Right atrium auricular region (tissue), 2 donors: ENCODE results near the gene XKR3. TPM values are rescaled to one million over a fixed set of nuclear protein-coding genes. Genes with fewer than 3 reads are reported as not detected.
"Not testable (repeated sequence)": the region's sequence is repeated elsewhere in the genome, so short reads cannot be mapped to it uniquely, and the experiment has no call there.

Experiments used
- DNase-seq: peaks from one replicate; pipeline ENCODE4 v3.0.0-alpha.2; 2019; ENCODE audit warnings: low spot score
- H3K27ac ChIP-seq, 2 donors: fragments of 200-600 bp; sonication (generic); 1 replicate in 1 of 2; 2 replicates in 1 of 2; pipeline ENCODE4 v1.5.1; 2016 to 2019
- H3K27me3 ChIP-seq, 2 donors: fragments of 200-600 bp; sonication (generic); one replicate each; pipeline versions ENCODE4 v1.5.1 to v1.6.0; 2017 to 2019
- H3K36me3 ChIP-seq: fragments of 200-600 bp; sonication (generic); one replicate; pipeline ENCODE4 v1.5.1; 2016
- H3K4me1 ChIP-seq, 2 donors: fragments of 200-600 bp; sonication (generic); one replicate each; pipeline versions ENCODE4 v1.5.1 to v1.6.0; 2017 to 2019
- H3K4me3 ChIP-seq, 2 donors: fragments of 200-600 bp; sonication (generic); 1 replicate in 1 of 2; 2 replicates in 1 of 2; pipeline ENCODE4 v1.5.1; 2017 to 2019; ENCODE audit warnings: mild to moderate bottlenecking in 1 of 2, moderate library complexity in 1 of 2
- H3K9me3 ChIP-seq, 2 donors: fragments of 200-600 bp; sonication (generic); one replicate each; pipeline ENCODE4 v1.5.1; 2019
- total RNA-seq, 2 donors: library from RNA; depleted of rRNA; stranded (reverse); fragments of >200 nt; gene quantifications; one replicate each; pipeline ENCODE4 v1.1.0, GENCODE V29; 2016
- TF ChIP-seq, protein P1 (sequence below), 2 donors: fragments of 200-600 bp; sonication (generic); IDR thresholded peaks; one replicate each; pipeline ENCODE4 v1.5.1; 2019; ENCODE audit warnings: antibody characterized with exemption in 2 of 2

The XKR3 gene
- total RNA-seq, 2 donors from 2014 or later = not detected

DNA sequence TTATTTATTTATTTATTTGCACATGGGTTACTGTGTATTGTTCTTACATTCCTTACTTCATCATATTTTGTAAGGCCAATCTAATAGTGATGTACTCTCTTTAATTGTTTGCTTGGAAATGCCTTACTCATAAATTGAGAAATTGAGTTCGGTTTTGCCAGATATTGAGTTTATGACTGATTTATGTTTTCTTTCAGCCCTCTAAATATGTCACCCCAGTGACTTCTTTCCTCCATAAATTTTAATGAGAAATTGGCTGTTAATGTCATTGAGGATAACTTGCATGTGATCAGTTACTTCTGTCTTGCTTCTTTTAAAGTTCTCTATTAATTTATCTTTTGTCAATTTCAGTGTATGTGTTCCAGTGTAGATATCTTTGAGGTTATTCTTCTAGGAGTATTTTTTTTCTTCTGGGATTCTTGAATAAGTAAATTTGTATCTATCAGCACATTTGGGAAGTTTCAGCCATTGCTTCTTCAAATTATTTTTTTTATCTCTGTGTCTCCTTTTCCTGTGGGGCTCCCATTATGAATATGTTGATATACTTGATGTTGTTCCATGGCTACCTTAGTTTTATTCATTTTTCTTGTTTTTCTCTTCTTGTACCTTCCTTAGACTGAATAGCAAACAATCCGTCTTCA, 47.8 kb downstream of the XKR3 start:
- Histone ChIP-seq H3K27me3 (no peaks in the 10 kb centered on the region), H3K27ac (no peak overlapping the region), H3K4me3 (no peak overlapping the region), H3K36me3 (no peaks in the 10 kb centered on the region), H3K4me1 (no peaks in the 10 kb centered on the region), H3K9me3 (peaks cover 0 to 19% of the 10 kb centered on the region in 2 donors)
- TF ChIP-seq, protein P1, sequence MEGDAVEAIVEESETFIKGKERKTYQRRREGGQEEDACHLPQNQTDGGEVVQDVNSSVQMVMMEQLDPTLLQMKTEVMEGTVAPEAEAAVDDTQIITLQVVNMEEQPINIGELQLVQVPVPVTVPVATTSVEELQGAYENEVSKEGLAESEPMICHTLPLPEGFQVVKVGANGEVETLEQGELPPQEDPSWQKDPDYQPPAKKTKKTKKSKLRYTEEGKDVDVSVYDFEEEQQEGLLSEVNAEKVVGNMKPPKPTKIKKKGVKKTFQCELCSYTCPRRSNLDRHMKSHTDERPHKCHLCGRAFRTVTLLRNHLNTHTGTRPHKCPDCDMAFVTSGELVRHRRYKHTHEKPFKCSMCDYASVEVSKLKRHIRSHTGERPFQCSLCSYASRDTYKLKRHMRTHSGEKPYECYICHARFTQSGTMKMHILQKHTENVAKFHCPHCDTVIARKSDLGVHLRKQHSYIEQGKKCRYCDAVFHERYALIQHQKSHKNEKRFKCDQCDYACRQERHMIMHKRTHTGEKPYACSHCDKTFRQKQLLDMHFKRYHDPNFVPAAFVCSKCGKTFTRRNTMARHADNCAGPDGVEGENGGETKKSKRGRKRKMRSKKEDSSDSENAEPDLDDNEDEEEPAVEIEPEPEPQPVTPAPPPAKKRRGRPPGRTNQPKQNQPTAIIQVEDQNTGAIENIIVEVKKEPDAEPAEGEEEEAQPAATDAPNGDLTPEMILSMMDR (IDR thresholded peaks at IDR 0.05) = no peak
- DNase-seq = no peak

DNA sequence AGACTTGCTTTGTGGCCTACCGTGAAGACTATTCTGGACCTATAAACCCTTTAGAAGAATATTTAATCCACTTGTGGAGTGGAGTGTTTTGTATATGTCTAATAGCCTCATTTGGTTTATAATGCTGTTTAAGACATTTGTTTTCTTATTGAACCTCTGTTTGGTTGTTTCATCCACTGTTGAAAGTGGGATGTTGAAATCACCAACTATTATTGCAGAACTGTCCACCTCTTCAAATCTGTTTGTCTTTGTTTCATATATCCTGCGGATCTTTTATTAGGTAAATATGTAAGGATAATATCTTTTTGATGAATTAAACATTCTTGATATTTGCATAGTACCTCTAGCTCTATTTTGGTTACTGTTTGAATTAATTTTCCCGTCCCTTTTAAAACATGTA, 49.1 kb downstream of the XKR3 start:
- DNase-seq = no peak
- Histone ChIP-seq H3K4me3 (no peak overlapping the region), H3K36me3 (no peaks in the 10 kb centered on the region), H3K9me3 (peaks cover 0 to 19% of the 10 kb centered on the region in 2 donors), H3K4me1 (no peaks in the 10 kb centered on the region), H3K27ac (no peak overlapping the region), H3K27me3 (no peaks in the 10 kb centered on the region)
- TF ChIP-seq, protein P1 (IDR thresholded peaks at IDR 0.05) = no peak

DNA sequence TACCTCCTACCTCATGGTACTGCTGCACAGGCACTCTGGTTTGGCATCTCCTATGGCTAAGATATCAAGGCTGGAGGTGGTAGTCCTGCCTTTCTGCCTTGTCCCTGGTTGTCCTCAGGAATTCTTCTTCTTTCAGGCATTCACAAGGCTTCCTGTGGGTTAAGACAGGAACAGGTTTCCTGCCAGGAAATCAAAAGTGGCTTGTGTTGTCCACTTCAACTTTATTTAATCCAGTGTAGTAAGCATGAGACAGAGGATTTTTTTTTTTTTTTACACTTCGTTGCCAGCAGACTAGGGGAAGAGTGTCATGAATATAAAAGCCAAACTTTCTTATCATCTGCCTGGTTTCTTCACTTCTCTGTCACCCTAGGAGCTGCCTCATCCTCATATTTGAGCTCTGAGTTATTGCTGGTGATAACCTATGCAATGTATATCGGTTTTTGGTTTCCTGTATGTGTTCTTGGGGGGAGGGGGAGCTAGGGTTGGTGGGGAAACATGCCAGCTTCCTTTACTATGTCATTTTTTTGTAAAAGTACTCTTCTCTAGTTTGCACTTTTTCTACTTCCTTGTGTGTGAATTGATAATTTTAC, 50.2 kb downstream of the XKR3 start:
- TF ChIP-seq, protein P1 (IDR thresholded peaks at IDR 0.05) = no peak
- no peak for DNase-seq
- H3K4me3 ChIP-seq = no peak overlapping the region

DNA sequence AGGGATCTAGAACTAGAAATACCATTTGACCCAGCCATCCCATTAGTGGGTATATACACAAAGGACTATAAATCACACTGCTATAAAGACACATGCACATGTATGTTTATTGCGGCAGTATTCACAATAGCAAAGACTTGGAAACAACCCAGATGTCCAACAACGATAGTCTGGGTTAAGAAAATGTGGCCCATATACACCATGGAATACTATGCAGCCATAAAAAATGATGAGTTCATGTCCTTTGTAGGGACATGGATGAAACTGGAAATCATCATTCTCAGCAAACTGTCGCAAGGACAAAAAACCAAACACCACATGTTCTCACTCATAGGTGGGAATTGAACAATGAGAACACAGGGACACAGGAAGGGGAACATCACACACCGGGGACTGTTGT, 53.6 kb downstream of the XKR3 start:
- peaks cover 0 to 19% of the 10 kb centered on the region in 2 donors for H3K9me3 ChIP-seq
- not testable (repeated sequence) for H3K4me1 ChIP-seq, H3K27me3 ChIP-seq, DNase-seq, H3K27ac ChIP-seq, H3K36me3 ChIP-seq, H3K4me3 ChIP-seq

More for the DNA sequence above, 50.2 kb downstream of the XKR3 start:
- H3K36me3 ChIP-seq = no peaks in the 10 kb centered on the region
- H3K27me3 ChIP-seq = no peaks in the 10 kb centered on the region
- H3K9me3 ChIP-seq = peaks cover 0 to 19% of the 10 kb centered on the region in 2 donors
- no peaks in the 10 kb centered on the region for H3K4me1 ChIP-seq
- H3K27ac ChIP-seq = no peak overlapping the region

DNA sequence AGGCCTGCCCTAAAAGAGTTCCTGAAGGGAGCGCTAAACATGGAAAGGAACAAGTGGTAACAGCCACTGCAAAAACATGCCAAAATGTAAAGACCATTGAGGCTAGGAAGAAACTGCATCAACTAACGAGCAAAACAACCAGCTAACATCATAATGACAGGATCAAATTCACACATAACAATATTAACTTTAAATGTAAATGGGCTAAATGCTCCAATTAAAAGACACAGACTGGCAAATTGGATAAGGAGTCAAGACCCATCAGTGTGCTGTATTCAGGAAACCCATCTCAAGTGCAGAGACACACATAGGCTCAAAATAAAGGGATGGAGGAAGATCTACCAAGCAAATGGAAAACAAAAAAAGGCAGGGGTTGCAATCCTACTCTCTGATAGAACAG, 57.3 kb downstream of the XKR3 start:
- not testable (repeated sequence) for H3K27ac ChIP-seq, H3K27me3 ChIP-seq, H3K9me3 ChIP-seq, H3K36me3 ChIP-seq, DNase-seq, H3K4me3 ChIP-seq, H3K4me1 ChIP-seq

DNA sequence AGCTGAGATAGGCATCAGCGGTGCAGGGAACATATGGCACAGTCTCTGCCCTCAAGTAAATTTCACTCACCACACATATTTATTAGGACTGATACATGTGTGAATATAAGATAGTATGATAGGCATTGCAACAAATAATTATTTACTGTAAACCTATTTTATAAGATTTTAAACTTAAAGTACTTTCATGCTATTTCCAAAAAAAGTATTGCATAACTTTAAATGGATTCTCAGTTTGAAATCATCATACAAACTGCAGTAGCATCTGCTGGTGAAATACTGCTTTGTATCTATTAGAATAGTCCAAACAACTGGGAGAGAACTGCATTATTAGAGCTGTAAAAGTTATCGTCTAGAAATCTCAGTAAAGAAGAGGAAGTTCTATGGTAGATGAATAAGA, 63.0 kb downstream of the XKR3 start:
- DNase-seq, H3K36me3 ChIP-seq: not testable (repeated sequence)

DNA sequence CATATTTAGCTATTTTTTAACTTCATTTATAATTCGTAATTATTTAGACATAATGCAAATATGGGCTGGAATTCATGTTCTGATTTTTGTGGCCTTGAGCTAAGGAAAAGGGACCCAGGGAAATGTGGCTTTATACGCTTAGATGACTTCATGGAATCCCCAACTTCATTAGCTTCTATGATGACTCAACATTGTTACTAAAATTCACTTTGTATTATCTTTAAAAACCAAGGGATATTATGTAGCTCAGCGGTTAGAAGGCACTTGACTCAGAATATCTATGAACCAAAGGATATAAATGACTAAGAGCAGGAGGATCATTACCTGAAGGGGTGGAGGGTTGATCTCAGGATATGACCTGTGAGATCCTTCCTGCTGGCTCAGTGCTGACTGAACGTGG, 64.8 kb downstream of the XKR3 start:
- H3K27ac ChIP-seq, H3K27me3 ChIP-seq, H3K9me3 ChIP-seq, DNase-seq, H3K4me3 ChIP-seq, H3K36me3 ChIP-seq, H3K4me1 ChIP-seq: not testable (repeated sequence)

More for the DNA sequence above, 63.0 kb downstream of the XKR3 start:
- H3K27ac ChIP-seq, H3K9me3 ChIP-seq, H3K4me1 ChIP-seq, H3K27me3 ChIP-seq, H3K4me3 ChIP-seq: not testable (repeated sequence)

DNA sequence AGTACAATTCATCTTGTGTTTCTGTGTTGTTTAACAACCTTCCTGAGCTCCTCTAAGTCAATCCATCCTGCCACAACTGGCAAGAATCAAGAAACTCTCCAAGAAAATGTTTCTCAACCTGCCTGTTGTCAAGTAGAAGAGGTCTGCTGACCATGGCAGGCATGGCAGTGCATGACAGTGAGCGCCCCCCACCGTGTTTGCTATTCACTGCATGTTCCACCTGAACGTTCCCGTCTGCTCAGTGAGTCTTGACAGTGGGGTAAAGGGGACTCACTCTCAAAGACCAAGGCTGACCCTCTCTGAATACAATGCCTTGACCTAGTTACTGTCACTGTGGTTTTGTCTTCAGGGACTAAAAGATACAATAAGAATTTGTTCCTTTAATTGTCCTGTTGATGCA, 75.9 kb downstream of the XKR3 start:
- H3K27ac ChIP-seq, H3K4me3 ChIP-seq, DNase-seq: not testable (repeated sequence)

DNA sequence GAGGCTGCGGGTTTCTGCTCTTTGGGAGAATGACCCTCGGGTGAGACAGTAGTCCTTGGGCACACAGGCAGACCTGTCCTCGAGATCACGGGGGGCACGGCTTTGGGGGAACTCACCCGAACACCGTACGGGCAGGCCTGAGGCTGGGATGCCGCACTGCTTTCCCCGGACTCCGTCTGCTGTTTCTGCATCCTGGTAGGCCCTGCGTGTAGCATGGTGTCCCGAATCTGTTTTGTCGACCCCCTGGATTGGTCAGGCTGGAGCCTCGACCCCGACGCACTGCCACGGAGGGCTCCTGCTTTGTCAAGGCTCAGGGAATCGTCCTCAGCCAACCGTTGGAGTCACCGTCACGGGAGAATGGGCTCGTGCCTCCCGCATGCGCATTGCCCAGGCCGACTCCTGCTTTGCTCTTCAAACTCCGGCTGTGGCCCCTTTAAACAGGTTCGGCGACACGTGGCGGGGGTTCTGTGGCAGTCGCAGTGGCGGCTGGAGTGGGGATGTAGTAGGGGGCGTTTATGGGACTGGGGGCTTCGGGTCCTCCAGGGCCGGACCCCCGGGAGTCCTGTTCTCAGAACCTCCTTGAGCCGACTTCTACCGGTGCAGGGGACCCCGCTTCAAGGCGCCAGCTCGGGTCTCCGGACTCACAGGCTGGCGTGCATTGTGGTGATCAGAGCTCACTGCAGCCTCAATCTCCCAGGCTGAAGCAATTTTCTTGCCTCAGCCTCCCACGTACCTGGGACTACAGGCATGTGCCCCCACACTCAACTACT, 76.9 kb downstream of the XKR3 start:
- not testable (repeated sequence) for H3K27me3 ChIP-seq, H3K36me3 ChIP-seq, H3K4me3 ChIP-seq, DNase-seq, H3K27ac ChIP-seq, H3K9me3 ChIP-seq, H3K4me1 ChIP-seq

More for the DNA sequence above, 75.9 kb downstream of the XKR3 start:
- not testable (repeated sequence) for H3K4me1 ChIP-seq, H3K9me3 ChIP-seq, H3K36me3 ChIP-seq, H3K27me3 ChIP-seq

DNA sequence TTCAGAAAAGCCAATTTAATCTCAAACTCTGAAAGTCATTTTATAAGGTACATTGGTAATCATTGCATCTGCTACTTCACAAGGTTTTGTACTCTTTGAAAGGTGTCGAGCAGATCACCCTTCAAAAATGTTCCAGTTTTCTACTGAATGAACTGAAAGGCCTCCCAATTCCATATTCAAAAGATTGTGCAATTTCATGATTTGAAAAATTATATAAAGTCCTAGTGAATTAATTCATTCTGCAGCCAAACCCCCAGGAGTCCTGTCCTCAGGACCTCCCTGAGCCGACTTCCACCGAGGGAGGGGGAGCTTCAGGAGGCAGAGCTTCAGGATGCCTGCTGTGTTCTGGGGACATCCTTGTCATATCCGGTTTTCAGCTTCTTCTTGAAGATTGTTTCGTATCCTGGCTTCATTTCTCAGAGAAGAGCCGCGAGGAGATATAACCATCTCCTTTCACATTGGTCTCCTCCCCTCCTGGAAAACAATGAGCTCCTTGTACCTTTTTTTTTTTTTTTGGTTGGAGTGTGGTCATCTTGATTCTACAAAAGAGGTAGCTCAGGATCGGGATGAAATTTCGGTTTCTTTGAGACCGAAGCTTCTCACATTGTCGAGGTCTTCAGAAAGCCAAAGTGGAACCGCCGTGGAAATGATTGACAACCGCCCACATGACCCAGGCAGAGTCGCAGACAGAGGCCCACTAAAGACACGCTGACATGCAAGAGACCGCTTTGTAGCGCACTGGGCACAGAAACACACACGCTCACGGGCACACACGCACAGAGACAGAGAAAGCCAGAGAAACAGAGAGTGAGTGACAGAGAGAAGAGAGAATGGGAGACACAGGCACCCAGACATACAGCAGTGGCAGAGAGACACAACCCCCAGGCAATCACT, 77.7 kb downstream of the XKR3 start:
- not testable (repeated sequence) for H3K27me3 ChIP-seq, H3K36me3 ChIP-seq, H3K27ac ChIP-seq, DNase-seq, H3K4me3 ChIP-seq, H3K4me1 ChIP-seq, H3K9me3 ChIP-seq

DNA sequence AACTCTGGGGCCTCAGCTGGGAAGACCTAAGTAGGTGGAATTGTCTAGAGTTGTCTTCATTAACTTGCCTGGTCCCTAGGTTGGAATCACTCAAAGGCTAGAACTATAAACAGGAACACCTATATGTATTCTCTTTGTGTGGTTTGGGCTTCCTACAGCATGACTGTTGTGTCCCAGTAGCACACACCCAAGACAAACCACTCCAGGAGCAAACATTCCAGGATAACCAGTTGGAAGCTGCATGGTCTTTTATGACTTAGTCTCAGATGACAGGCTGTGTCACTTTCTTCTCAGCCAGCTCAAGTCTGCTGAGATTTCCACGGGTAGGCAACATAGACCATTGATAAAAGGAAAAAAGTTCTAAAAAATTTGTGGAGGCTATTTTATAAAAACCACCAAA, 90.9 kb downstream of the XKR3 start:
- not testable (repeated sequence) for H3K4me3 ChIP-seq, H3K36me3 ChIP-seq, H3K9me3 ChIP-seq, H3K4me1 ChIP-seq, H3K27ac ChIP-seq, H3K27me3 ChIP-seq, DNase-seq
